SK-N-SH treated with all-trans-retinoic acid at 6 μM for 48 hours (cell line): Measurements from ENCODE around the gene FER.

ENCODE experiments used
- ATAC-seq: fragments of 200-7000 bp; cut with Tn5 transposase; 3 replicates; pipeline ENCODE4 v1.9.1; 2020; ENCODE audit warnings: mild to moderate bottlenecking, moderate library complexity
- ARNTL ChIP-seq: fragments of 450-650 bp; formaldehyde crosslinking; IDR thresholded peaks from 2 replicates; pipeline ENCODE4 v1.5.0; 2020; ENCODE audit warnings: low read depth, mild to moderate bottlenecking, moderate library complexity, borderline replicate concordance
- BACH2 ChIP-seq: fragments of 250-450 bp; sonication (Bioruptor Pico); IDR thresholded peaks from 2 replicates; pipeline ENCODE4 v1.9.0; 2021; ENCODE audit warnings: mild to moderate bottlenecking, borderline replicate concordance
- CSDC2 ChIP-seq: fragments of 250-450 bp; sonication (Bioruptor Pico); IDR thresholded peaks from 2 replicates; pipeline ENCODE4 v1.5.0; 2020; ENCODE audit warnings: mild to moderate bottlenecking, moderate library complexity
- ESRRG ChIP-seq: fragments of 250-450 bp; sonication (Bioruptor Pico); IDR thresholded peaks from 2 replicates; pipeline ENCODE4 v1.6.1; 2021; ENCODE audit warnings: mild to moderate bottlenecking
- GLIS3 ChIP-seq: fragments of 250-450 bp; sonication (Bioruptor Pico); IDR thresholded peaks from 2 replicates; pipeline ENCODE4 v1.5.0; 2020; ENCODE audit warnings: mild to moderate bottlenecking, moderate library complexity
- ISL1 ChIP-seq: fragments of 250-450 bp; sonication (Bioruptor Pico); IDR thresholded peaks from 2 replicates; pipeline ENCODE4 v2.1.2; 2022; ENCODE audit warnings: mild to moderate bottlenecking, moderate library complexity
- PPARA ChIP-seq: fragments of 250-450 bp; sonication (Bioruptor Pico); IDR thresholded peaks from 2 replicates; pipeline ENCODE4 v1.5.0; 2020; ENCODE audit warnings: mild to moderate bottlenecking, borderline replicate concordance
- SNAI2 ChIP-seq: fragments of 250-450 bp; sonication (Bioruptor Pico); IDR thresholded peaks from 2 replicates; pipeline ENCODE4 v1.5.0; 2020; ENCODE audit warnings: mild to moderate bottlenecking, moderate library complexity
- TCF4 ChIP-seq: fragments of 250-450 bp; sonication (Bioruptor Pico); IDR thresholded peaks from 2 replicates; pipeline ENCODE4 v1.8.0; 2021; ENCODE audit warnings: mild to moderate bottlenecking, moderate library complexity, borderline replicate concordance
- TOX ChIP-seq: fragments of 250-450 bp; sonication (Bioruptor Pico); IDR thresholded peaks from 2 replicates; pipeline ENCODE4 v1.8.0; 2021; ENCODE audit warnings: mild to moderate bottlenecking, moderate library complexity, borderline replicate concordance
- ZC3H10 ChIP-seq: fragments of 250-450 bp; sonication (Bioruptor Pico); IDR thresholded peaks from 2 replicates; pipeline ENCODE4 v1.5.1; 2021; ENCODE audit warnings: mild to moderate bottlenecking, moderate library complexity
- ZFP30 ChIP-seq: fragments of 450-650 bp; formaldehyde crosslinking; IDR thresholded peaks from 2 replicates; pipeline ENCODE4 v1.5.0; 2022; ENCODE audit warnings: mild to moderate bottlenecking, moderate library complexity
- ZNF565 ChIP-seq: fragments of 450-650 bp; formaldehyde crosslinking; conservative IDR thresholded peaks from 2 replicates; pipeline ENCODE4 v1.5.0; 2020; ENCODE audit warnings: low read depth, mild to moderate bottlenecking, moderate library complexity
- ZNF70 ChIP-seq: fragments of 450-650 bp; formaldehyde crosslinking; IDR thresholded peaks from 2 replicates; pipeline ENCODE4 v1.5.0; 2020; ENCODE audit warnings: mild to moderate bottlenecking, moderate library complexity
- ZNF8 ChIP-seq: fragments of 450-650 bp; formaldehyde crosslinking; IDR thresholded peaks from 2 replicates; pipeline ENCODE4 v1.5.0; 2020; ENCODE audit warnings: mild to moderate bottlenecking, moderate library complexity
- TF ChIP-seq, protein P1 (sequence below): fragments of 250-450 bp; sonication (Bioruptor Pico); IDR thresholded peaks from 2 replicates; pipeline ENCODE4 v1.8.0; 2020; ENCODE audit warnings: mild to moderate bottlenecking, moderate library complexity, borderline replicate concordance
- TF ChIP-seq, protein P2 (sequence below): fragments of 250-450 bp; sonication (Bioruptor Pico); IDR thresholded peaks from 2 replicates; pipeline ENCODE4 v1.5.0; 2020; ENCODE audit warnings: mild to moderate bottlenecking, moderate library complexity
- TF ChIP-seq, protein P3 (sequence below): fragments of 250-450 bp; sonication (Bioruptor Pico); IDR thresholded peaks from 2 replicates; pipeline ENCODE4 v1.8.0; 2021; ENCODE audit warnings: low read depth, mild to moderate bottlenecking, moderate library complexity, borderline replicate concordance
- TF ChIP-seq, protein P4 (sequence below): fragments of 250-450 bp; sonication (Bioruptor Pico); IDR thresholded peaks from 2 replicates; pipeline ENCODE4 v1.5.1; 2020; ENCODE audit warnings: low read depth, mild to moderate bottlenecking, moderate library complexity

The FER gene

DNA sequence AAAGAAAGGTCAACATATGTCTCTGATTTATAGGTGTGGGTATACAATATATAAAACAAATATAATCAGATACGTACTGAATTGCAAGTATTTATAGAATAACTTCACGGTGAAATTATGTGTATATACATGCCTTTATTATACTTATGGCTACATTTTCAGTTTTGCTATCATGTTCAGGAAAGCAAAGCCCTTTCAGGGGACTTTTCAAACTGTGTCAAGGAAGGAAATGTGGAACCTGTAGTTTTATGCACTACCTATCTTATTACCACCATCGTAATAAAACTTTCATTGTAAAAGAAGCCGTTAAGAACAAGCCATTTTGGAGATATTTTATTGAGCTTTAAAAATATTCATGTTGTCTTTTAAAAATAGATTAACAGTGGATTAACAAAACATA is 404.9 kb downstream of the FER start:
- TF ChIP-seq, protein P1, sequence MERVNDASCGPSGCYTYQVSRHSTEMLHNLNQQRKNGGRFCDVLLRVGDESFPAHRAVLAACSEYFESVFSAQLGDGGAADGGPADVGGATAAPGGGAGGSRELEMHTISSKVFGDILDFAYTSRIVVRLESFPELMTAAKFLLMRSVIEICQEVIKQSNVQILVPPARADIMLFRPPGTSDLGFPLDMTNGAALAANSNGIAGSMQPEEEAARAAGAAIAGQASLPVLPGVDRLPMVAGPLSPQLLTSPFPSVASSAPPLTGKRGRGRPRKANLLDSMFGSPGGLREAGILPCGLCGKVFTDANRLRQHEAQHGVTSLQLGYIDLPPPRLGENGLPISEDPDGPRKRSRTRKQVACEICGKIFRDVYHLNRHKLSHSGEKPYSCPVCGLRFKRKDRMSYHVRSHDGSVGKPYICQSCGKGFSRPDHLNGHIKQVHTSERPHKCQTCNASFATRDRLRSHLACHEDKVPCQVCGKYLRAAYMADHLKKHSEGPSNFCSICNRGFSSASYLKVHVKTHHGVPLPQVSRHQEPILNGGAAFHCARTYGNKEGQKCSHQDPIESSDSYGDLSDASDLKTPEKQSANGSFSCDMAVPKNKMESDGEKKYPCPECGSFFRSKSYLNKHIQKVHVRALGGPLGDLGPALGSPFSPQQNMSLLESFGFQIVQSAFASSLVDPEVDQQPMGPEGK (CRISPR knock-in tag) = no peak
- TF ChIP-seq ZNF8 (CRISPR knock-in tag) = no peak
- TF ChIP-seq GLIS3 (CRISPR knock-in tag) = no peak
- ATAC-seq = no peak

DNA sequence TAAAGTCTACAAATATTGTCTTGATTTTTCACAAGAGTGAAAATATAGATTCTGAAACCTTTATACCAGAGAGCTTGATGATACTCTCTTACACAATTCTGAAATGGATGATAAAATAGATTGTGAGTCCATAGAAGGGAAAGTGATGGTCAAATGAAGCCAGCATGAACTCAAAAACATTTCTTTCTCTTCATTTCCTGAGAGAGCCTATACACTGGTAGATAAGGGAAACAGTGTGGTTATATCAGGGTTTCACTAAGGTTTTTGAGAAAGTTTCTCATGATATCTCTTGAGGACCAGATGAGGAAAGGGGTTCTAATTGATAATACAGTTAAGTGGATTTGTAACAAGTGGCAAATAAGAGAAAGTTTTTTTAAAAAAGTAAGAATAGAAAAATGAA is 407.9 kb downstream of the FER start:
- TF ChIP-seq, protein P2, sequence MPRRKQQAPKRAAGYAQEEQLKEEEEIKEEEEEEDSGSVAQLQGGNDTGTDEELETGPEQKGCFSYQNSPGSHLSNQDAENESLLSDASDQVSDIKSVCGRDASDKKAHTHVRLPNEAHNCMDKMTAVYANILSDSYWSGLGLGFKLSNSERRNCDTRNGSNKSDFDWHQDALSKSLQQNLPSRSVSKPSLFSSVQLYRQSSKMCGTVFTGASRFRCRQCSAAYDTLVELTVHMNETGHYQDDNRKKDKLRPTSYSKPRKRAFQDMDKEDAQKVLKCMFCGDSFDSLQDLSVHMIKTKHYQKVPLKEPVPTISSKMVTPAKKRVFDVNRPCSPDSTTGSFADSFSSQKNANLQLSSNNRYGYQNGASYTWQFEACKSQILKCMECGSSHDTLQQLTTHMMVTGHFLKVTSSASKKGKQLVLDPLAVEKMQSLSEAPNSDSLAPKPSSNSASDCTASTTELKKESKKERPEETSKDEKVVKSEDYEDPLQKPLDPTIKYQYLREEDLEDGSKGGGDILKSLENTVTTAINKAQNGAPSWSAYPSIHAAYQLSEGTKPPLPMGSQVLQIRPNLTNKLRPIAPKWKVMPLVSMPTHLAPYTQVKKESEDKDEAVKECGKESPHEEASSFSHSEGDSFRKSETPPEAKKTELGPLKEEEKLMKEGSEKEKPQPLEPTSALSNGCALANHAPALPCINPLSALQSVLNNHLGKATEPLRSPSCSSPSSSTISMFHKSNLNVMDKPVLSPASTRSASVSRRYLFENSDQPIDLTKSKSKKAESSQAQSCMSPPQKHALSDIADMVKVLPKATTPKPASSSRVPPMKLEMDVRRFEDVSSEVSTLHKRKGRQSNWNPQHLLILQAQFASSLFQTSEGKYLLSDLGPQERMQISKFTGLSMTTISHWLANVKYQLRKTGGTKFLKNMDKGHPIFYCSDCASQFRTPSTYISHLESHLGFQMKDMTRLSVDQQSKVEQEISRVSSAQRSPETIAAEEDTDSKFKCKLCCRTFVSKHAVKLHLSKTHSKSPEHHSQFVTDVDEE (CRISPR knock-in tag) = no peak
- TF ChIP-seq ZNF70 (CRISPR knock-in tag) = no peak
- no peak for TF ChIP-seq BACH2 (CRISPR knock-in tag)
- no peak for TF ChIP-seq GLIS3 (CRISPR knock-in tag)
- no peak for TF ChIP-seq ZFP30 (CRISPR knock-in tag)
- ATAC-seq = no peak

DNA sequence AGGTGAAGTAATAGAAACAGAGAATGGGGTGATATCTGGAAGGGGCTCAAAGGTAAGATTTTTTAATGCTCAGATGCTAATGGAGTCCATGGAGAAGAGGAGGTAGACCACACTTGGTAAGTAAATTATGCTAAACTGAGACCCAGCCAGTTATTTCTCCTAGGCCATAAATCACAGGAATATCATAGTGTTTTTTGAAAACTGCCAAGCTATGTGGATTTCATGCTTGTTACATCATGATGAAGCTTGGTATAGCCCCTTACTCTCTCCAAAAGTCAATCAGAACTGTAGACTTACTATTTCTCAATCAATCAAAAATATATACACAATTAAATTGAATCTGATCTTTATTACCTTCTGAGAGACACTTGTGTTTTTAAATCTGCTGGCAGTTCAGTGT is 409.2 kb downstream of the FER start:
- TF ChIP-seq BACH2 (CRISPR knock-in tag) (no peak), ESRRG (CRISPR knock-in tag) (no peak), TOX (CRISPR knock-in tag) (no peak), TCF4 (CRISPR knock-in tag) (no peak), ZNF70 (CRISPR knock-in tag) (no peak), CSDC2 (CRISPR knock-in tag) (no peak), GLIS3 (CRISPR knock-in tag) (no peak), ISL1 (no peak), ARNTL (CRISPR knock-in tag) (no peak), ZNF565 (CRISPR knock-in tag) (no peak), PPARA (no peak), SNAI2 (CRISPR knock-in tag) (no peak), ZC3H10 (CRISPR knock-in tag) (no peak)
- TF ChIP-seq, protein P3, sequence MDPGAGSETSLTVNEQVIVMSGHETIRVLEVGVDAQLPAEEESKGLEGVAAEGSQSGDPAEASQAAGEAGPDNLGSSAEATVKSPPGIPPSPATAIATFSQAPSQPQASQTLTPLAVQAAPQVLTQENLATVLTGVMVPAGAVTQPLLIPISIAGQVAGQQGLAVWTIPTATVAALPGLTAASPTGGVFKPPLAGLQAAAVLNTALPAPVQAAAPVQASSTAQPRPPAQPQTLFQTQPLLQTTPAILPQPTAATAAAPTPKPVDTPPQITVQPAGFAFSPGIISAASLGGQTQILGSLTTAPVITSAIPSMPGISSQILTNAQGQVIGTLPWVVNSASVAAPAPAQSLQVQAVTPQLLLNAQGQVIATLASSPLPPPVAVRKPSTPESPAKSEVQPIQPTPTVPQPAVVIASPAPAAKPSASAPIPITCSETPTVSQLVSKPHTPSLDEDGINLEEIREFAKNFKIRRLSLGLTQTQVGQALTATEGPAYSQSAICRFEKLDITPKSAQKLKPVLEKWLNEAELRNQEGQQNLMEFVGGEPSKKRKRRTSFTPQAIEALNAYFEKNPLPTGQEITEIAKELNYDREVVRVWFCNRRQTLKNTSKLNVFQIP = no peak
- TF ChIP-seq, protein P1 (CRISPR knock-in tag) = no peak
- TF ChIP-seq, protein P4, sequence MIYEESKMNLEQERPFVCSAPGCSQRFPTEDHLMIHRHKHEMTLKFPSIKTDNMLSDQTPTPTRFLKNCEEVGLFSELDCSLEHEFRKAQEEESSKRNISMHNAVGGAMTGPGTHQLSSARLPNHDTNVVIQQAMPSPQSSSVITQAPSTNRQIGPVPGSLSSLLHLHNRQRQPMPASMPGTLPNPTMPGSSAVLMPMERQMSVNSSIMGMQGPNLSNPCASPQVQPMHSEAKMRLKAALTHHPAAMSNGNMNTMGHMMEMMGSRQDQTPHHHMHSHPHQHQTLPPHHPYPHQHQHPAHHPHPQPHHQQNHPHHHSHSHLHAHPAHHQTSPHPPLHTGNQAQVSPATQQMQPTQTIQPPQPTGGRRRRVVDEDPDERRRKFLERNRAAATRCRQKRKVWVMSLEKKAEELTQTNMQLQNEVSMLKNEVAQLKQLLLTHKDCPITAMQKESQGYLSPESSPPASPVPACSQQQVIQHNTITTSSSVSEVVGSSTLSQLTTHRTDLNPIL (CRISPR knock-in tag) = no peak
- TF ChIP-seq, protein P2 (CRISPR knock-in tag) = no peak
- ATAC-seq = no peak
